HUES64 (cell line): ENCODE data around the gene TAF5.
"Not testable (repeated sequence)": the region's sequence is repeated elsewhere in the genome, so short reads cannot be mapped to it uniquely, and the experiment has no call there.

ENCODE experiments used
- H3K27ac ChIP-seq: 2 replicates; pipeline ENCODE4 v1.7.0; 2013; ENCODE audit warnings: low read depth, low read length, inconsistent platforms
- H3K27me3 ChIP-seq: 2 replicates; pipeline ENCODE4 v1.6.1; 2013; ENCODE audit warnings: mild to moderate bottlenecking, low read length; ENCODE audit not compliant: insufficient read depth
- H3K36me3 ChIP-seq: 2 replicates; pipeline ENCODE4 v1.6.1; 2013; ENCODE audit warnings: mild to moderate bottlenecking, low read length; ENCODE audit not compliant: insufficient read depth
- H3K4me1 ChIP-seq: 2 replicates; pipeline ENCODE4 v1.6.1; 2013; ENCODE audit warnings: mild to moderate bottlenecking, low read length, moderate library complexity; ENCODE audit not compliant: insufficient read depth
- H3K4me3 ChIP-seq: 2 replicates; pipeline ENCODE4 v1.5.1; 2013; ENCODE audit warnings: mild to moderate bottlenecking, low read length, moderate library complexity
- H3K9ac ChIP-seq: 2 replicates; pipeline ENCODE4 v1.6.1; 2013; ENCODE audit warnings: mild to moderate bottlenecking, low read depth, low read length
- H3K9me3 ChIP-seq: 2 replicates; pipeline ENCODE4 v1.6.1; 2013; ENCODE audit warnings: low read depth, low read length; ENCODE audit not compliant: insufficient read depth
- WGBS: fragments of 150-250, 120-280 bp; methylation state at CpG from one replicate; pipeline ENCODE4 v1.1.7; 2013; ENCODE audit warnings: missing lambda C conversion rate; 5-methylcytosine and 5-hydroxymethylcytosine counted together

The TAF5 gene

GRCh38 chr10:103359493-103359892 is 8.3 kb upstream of the TAF5 start:
- not testable (repeated sequence) for H3K9me3 ChIP-seq, H3K36me3 ChIP-seq, H3K4me1 ChIP-seq, H3K4me3 ChIP-seq, H3K9ac ChIP-seq, H3K27ac ChIP-seq, H3K27me3 ChIP-seq
- WGBS = 97% methylated on average over 4 of the region's 4 CpGs

GRCh38 chr10:103360791-103361190 is 7.0 kb upstream of the TAF5 start:
- H3K9me3 ChIP-seq, H3K4me3 ChIP-seq, H3K36me3 ChIP-seq, H3K9ac ChIP-seq, H3K4me1 ChIP-seq, H3K27ac ChIP-seq, H3K27me3 ChIP-seq: not testable (repeated sequence)
- 96% methylated on average over 9 of the region's 9 CpGs for WGBS

- no peaks in the 10 kb centered on the region for H3K9me3 ChIP-seq
- no peaks in the 10 kb centered on the region for H3K36me3 ChIP-seq
- no peak overlapping the region; the same call in 1 of the 2 replicates for H3K27ac ChIP-seq
- peak overlapping the region; percentile 75 for H3K4me3 ChIP-seq
- 79% methylated on average over 8 of the region's 10 CpGs for WGBS
- H3K9ac ChIP-seq = no peak overlapping the region
- H3K27me3 ChIP-seq = no peaks in the 10 kb centered on the region
- H3K4me1 ChIP-seq = no peaks in the 10 kb centered on the region
These were observed 396 bp upstream of the TAF5 start for GRCh38 chr10:103367379-103367781.

GRCh38 chr10:103373544-103373943 is 5.8 kb downstream of the TAF5 start:
- H3K27me3 ChIP-seq = no peaks in the 10 kb centered on the region
- H3K4me1 ChIP-seq = no peaks in the 10 kb centered on the region
- WGBS = 94% methylated on average over 2 of the region's 3 CpGs

GRCh38 chr10:103374263-103374662 is 6.5 kb downstream of the TAF5 start:
- no peak overlapping the region for H3K27ac ChIP-seq
- H3K36me3 ChIP-seq = peaks cover 48% of the 10 kb centered on the region
- H3K9ac ChIP-seq = no peak overlapping the region
- no peaks in the 10 kb centered on the region for H3K9me3 ChIP-seq
- H3K4me1 ChIP-seq = no peaks in the 10 kb centered on the region
- WGBS = 96% methylated on average over 5 of the region's 5 CpGs
- no peak overlapping the region for H3K4me3 ChIP-seq
- no peaks in the 10 kb centered on the region for H3K27me3 ChIP-seq

More at GRCh38 chr10:103373544-103373943, 5.8 kb downstream of the TAF5 start:
- Histone ChIP-seq H3K9ac (no peak overlapping the region), H3K9me3 (no peaks in the 10 kb centered on the region), H3K4me3 (no peak overlapping the region), H3K27ac (no peak overlapping the region), H3K36me3 (peaks cover 45% of the 10 kb centered on the region)

GRCh38 chr10:103382769-103383168 is 15.0 kb downstream of the TAF5 start:
- H3K36me3 ChIP-seq = peaks cover 69% of the 10 kb centered on the region
- over 99% methylated on average over 5 of the region's 5 CpGs for WGBS
- no peak overlapping the region for H3K4me3 ChIP-seq
- no peaks in the 10 kb centered on the region for H3K27me3 ChIP-seq
- no peak overlapping the region for H3K9ac ChIP-seq
- no peaks in the 10 kb centered on the region for H3K9me3 ChIP-seq
- H3K4me1 ChIP-seq = no peaks in the 10 kb centered on the region
- no peak overlapping the region for H3K27ac ChIP-seq

GRCh38 chr10:103394180-103394579 is 26.4 kb downstream of the TAF5 start:
- 95% methylated on average over 14 of the region's 14 CpGs for WGBS
- no peak overlapping the region for H3K27ac ChIP-seq

GRCh38 chr10:103395754-103396066 is 27.9 kb downstream of the TAF5 start:
- peak overlapping the region; percentile 81 for H3K9ac ChIP-seq
- no peaks in the 10 kb centered on the region for H3K27me3 ChIP-seq
- H3K9me3 ChIP-seq = no peaks in the 10 kb centered on the region
- H3K4me1 ChIP-seq = no peaks in the 10 kb centered on the region; the same call in 1 of the 2 replicates
- H3K4me3 ChIP-seq = peak overlapping the region; percentile 88
- peak overlapping the region; percentile 53; the same call in 1 of the 2 replicates for H3K27ac ChIP-seq
- WGBS = 4% methylated on average over 11 of the region's 11 CpGs
- peaks cover 66% of the 10 kb centered on the region for H3K36me3 ChIP-seq

More at GRCh38 chr10:103394180-103394579, 26.4 kb downstream of the TAF5 start:
- H3K4me3 ChIP-seq = peak overlapping the region; percentile 10; the same call in 1 of the 2 replicates
- H3K27me3 ChIP-seq = no peaks in the 10 kb centered on the region
- no peaks in the 10 kb centered on the region for H3K9me3 ChIP-seq
- no peaks in the 10 kb centered on the region; the same call in 1 of the 2 replicates for H3K4me1 ChIP-seq
- H3K36me3 ChIP-seq = peaks cover 65% of the 10 kb centered on the region
- H3K9ac ChIP-seq = no peak overlapping the region

- peak within 1 kb of the TSS; percentile 88 for H3K4me3 ChIP-seq
- H3K27me3 ChIP-seq = no peaks in the 10 kb centered on the region
- H3K27ac ChIP-seq = peak within 1 kb of the TSS; percentile 53; the same call in 1 of the 2 replicates
- peak within 1 kb of the TSS; percentile 81 for H3K9ac ChIP-seq
- H3K9me3 ChIP-seq = no peaks in the 10 kb centered on the region
- under 1% methylated on average over 56 of the region's 56 CpGs for WGBS
- H3K4me1 ChIP-seq = no peaks in the 10 kb centered on the region; the same call in 1 of the 2 replicates
- peaks cover 65% of the 10 kb centered on the region for H3K36me3 ChIP-seq
These were observed 28.5 kb downstream of the TAF5 start, which contains the start of the genes ATP5MK and PDCD11 for GRCh38 chr10:103396067-103396788. ATP5MK (minus strand) TSS chr10:103396475; CDS start chr10:103392457, 4,018 bp downstream. PDCD11 (plus strand) TSS chr10:103396626; CDS start chr10:103398427, 1,801 bp downstream.

- no peaks in the 10 kb centered on the region for H3K9me3 ChIP-seq
- H3K4me3 ChIP-seq = peak overlapping the region; percentile 88
- no peaks in the 10 kb centered on the region for H3K27me3 ChIP-seq
- peak overlapping the region; percentile 79 for H3K9ac ChIP-seq
- no peaks in the 10 kb centered on the region; the same call in 1 of the 2 replicates for H3K4me1 ChIP-seq
- peak overlapping the region; percentile 6; the same call in 1 of the 2 replicates for H3K27ac ChIP-seq
- H3K36me3 ChIP-seq = peaks cover 65% of the 10 kb centered on the region
- WGBS = 1% methylated on average over 8 of the region's 8 CpGs
These were observed 29.0 kb downstream of the TAF5 start for GRCh38 chr10:103396789-103397087.

GRCh38 chr10:103397191-103397825 is 29.5 kb downstream of the TAF5 start:
- H3K9me3 ChIP-seq = no peaks in the 10 kb centered on the region
- H3K4me3 ChIP-seq = peak overlapping the region; percentile 88
- peak overlapping the region; percentile 79 for H3K9ac ChIP-seq
- H3K27me3 ChIP-seq = no peaks in the 10 kb centered on the region
- peaks cover 65% of the 10 kb centered on the region for H3K36me3 ChIP-seq
- H3K4me1 ChIP-seq = no peaks in the 10 kb centered on the region; the same call in 1 of the 2 replicates
- no peak overlapping the region for H3K27ac ChIP-seq
- 69% methylated on average over 19 of the region's 19 CpGs for WGBS
